ENCODE measurements around the gene WDR26. TPM values are rescaled to one million over a fixed set of nuclear protein-coding genes. Genes with fewer than 3 reads are reported as not detected.

The WDR26 gene
- total and polyA plus RNA-seq, 9 of the 15 experiments (the other 6 are each of a cell fraction or from before 2014, with no cell fraction given): 11.5 to 66.0 (median 39.8) TPM

DNA sequence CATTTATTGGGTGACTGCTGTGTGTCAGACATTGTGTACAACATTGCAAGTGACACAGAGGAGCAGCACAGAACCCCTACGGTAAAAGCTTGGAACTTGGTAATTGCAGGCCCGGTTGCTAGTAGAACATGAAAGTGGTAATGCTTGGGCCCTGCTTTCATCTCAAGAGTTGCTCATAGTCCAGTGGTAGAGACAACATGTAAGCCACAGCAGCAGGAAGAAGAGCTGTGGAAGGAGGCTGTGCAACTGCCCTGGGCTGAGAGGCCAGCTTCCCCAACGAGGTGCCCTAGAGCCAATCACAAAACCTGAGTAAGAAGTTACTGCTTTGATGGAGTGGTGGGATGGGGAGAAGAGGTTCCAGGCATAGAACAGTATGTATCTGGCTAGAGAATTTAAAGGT lies 59.5 kb downstream of the WDR26 start:
- Histone ChIP-seq H3K27me3 (ENCODE audit: control insufficient read depth in 2 of 2, insufficient read depth in 2 of 2, low read length in 2 of 2) (no peaks in the 10 kb centered on the region), H3K4me3 (no peak overlapping the region), H3K9me1 (ENCODE audit: control insufficient read depth, insufficient read depth, low read length) (no peaks in the 10 kb centered on the region), H3K4me1 (replicated peaks in 1 of 2; ENCODE audit: control insufficient read depth in 2 of 2, insufficient read depth in 2 of 2, low read length in 2 of 2) (peaks cover 0 to 8% of the 10 kb centered on the region in 2 experiments; a peak in 1 of 5 replicates), H3K79me2 (ENCODE audit: control insufficient read depth, insufficient read depth, low read length) (no peaks in the 10 kb centered on the region), H3K9me3 (replicated peaks; ENCODE audit: control insufficient read depth, insufficient read depth, low read depth, low read length) (no peaks in the 10 kb centered on the region), H4K20me1 (replicated peaks; ENCODE audit: control insufficient read depth, insufficient read depth, low read length) (no peaks in the 10 kb centered on the region), H3K36me3 (ENCODE audit: control insufficient read depth, insufficient read depth, low read length) (peaks cover 70% of the 10 kb centered on the region), H3K9ac (ENCODE audit: insufficient read depth in 1 of 2, low read depth in 2 of 2, low read length in 2 of 2) (no peak overlapping the region; a peak in 1 of 4 replicates), H3K4me2 (ENCODE audit: insufficient read depth, low read length) (no peak overlapping the region), H3K27ac (ENCODE audit: extremely low read depth, low read depth, low read length) (no peak overlapping the region), H2AFZ (ENCODE audit: low read depth, low read length) (no peak overlapping the region)
- intact Hi-C loops (cut with micrococcal nuclease) (no loop called here), in situ Hi-C loops (cut with MboI) (no loop called here)
- no TSS peak for BruUV-seq (replicated peaks)
- ATAC-seq: no peak; the same call in 2 of the 3 replicates
- WGBS (ENCODE audit: insufficient coverage, low coverage, missing lambda C conversion rate): 68% methylated on average over 3 of the region's 3 CpGs
- ChIA-PET CTCF (ENCODE audit: low intra/inter-chr PET ratio) (no interaction called here), POLR2A (interaction anchor here (0.7 to 2.1 kb wide), 3 partner anchors 9 to 158 kb away, joined by 3 to 5 read pairs (median 3); no protein-coding TSS in a partner anchor)
- no peak for DNase-seq (ENCODE audit: extremely low read depth in 1 of 4, low spot score in 3 of 4)
- FAIRE-seq: no peak
- TF ChIP-seq ZC3H8 (IDR thresholded peaks at IDR 0.05): no peak
- TF ChIP-seq DEAF1 (CRISPR knock-in tag; IDR thresholded peaks at IDR 0.05): no peak
- TF ChIP-seq ZNF23 (CRISPR knock-in tag; IDR thresholded peaks at IDR 0.05): no peak
- TF ChIP-seq, protein P1, sequence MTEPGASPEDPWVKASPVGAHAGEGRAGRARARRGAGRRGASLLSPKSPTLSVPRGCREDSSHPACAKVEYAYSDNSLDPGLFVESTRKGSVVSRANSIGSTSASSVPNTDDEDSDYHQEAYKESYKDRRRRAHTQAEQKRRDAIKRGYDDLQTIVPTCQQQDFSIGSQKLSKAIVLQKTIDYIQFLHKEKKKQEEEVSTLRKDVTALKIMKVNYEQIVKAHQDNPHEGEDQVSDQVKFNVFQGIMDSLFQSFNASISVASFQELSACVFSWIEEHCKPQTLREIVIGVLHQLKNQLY (CRISPR knock-in tag; conservative IDR thresholded peaks at IDR 0.05): no peak
- TF ChIP-seq PRMT5 (CRISPR knock-in tag; IDR thresholded peaks at IDR 0.05): no peak
- TF ChIP-seq ETS2 (tag; IDR thresholded peaks at IDR 0.05; ENCODE audit: borderline replicate concordance, poor library complexity, severe bottlenecking): no peak
- TF ChIP-seq MYNN (IDR thresholded peaks at IDR 0.05): no peak
- TF ChIP-seq MYNN (CRISPR knock-in tag; IDR thresholded peaks at IDR 0.05): no peak
- TF ChIP-seq RFX7 (CRISPR knock-in tag; IDR thresholded peaks at IDR 0.05): no peak
- TF ChIP-seq, protein P2, sequence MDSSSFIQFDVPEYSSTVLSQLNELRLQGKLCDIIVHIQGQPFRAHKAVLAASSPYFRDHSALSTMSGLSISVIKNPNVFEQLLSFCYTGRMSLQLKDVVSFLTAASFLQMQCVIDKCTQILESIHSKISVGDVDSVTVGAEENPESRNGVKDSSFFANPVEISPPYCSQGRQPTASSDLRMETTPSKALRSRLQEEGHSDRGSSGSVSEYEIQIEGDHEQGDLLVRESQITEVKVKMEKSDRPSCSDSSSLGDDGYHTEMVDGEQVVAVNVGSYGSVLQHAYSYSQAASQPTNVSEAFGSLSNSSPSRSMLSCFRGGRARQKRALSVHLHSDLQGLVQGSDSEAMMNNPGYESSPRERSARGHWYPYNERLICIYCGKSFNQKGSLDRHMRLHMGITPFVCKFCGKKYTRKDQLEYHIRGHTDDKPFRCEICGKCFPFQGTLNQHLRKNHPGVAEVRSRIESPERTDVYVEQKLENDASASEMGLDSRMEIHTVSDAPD (CRISPR knock-in tag; IDR thresholded peaks at IDR 0.05): no peak
- no peak for TF ChIP-seq ZNF77 (CRISPR knock-in tag; IDR thresholded peaks at IDR 0.05)
- TF ChIP-seq ATF7 (IDR thresholded peaks at IDR 0.05): no peak
- TF ChIP-seq SIN3B (IDR thresholded peaks at IDR 0.05; ENCODE audit: low read depth): no peak
- no peak for TF ChIP-seq ZNF124 (CRISPR knock-in tag; IDR thresholded peaks at IDR 0.05)

Data from K562 (cell line).